H1 (cell line): ENCODE results near the gene ATAD5. TPM values are rescaled to one million over a fixed set of nuclear protein-coding genes. Genes with fewer than 3 reads are reported as not detected.

Experiments used
- CTCF ChIA-PET: fragments of 300-600 bp; sonication (Branson Sonifier 250); formaldehyde crosslinking; loops from one replicate; lab custom pipeline; 2021; ENCODE audit not compliant: partially characterized antibody; lab: Charles Lee
- POLR2A ChIA-PET: fragments of 300-600 bp; sonication (Branson Sonifier 250); formaldehyde crosslinking; loops from one replicate; lab custom pipeline; 2021; ENCODE audit warnings: inconsistent platforms; ENCODE audit not compliant: partially characterized antibody; lab: Charles Lee
- DNase-seq, 2 experiments: peaks; one replicate each; pipeline versions ENCODE4 v3.0.0 to v3.0.0-alpha.2; 2010 to 2022; ENCODE audit warnings: low spot score in 2 of 2, low read depth in 1 of 2, mixed read lengths in 1 of 2
- FAIRE-seq: peaks from 2 replicates; lab custom pipeline; 2011; peaks lifted over from hg19 to GRCh38; lab: Jason Lieb, UNC
- H2AFZ ChIP-seq: 2 replicates; pipeline ENCODE4 v1.8.1; 2012; ENCODE audit warnings: low read length, inconsistent platforms
- H2AK5ac ChIP-seq: 2 replicates; pipeline ENCODE4 v1.6.1; 2013; ENCODE audit warnings: low read depth, low read length
- H2BK120ac ChIP-seq: replicated peaks from 2 replicates; pipeline ENCODE3; 2013; ENCODE audit warnings: low read depth, low read length, inconsistent platforms
- H2BK12ac ChIP-seq: 2 replicates; pipeline ENCODE4 v1.6.1; 2013; ENCODE audit warnings: low read depth, low read length
- H2BK15ac ChIP-seq: 2 replicates; pipeline ENCODE4 v1.6.1; 2013; ENCODE audit warnings: low read length
- H2BK20ac ChIP-seq: 2 replicates; pipeline ENCODE4 v1.6.1; 2013; ENCODE audit warnings: low read length
- H2BK5ac ChIP-seq: 2 replicates; pipeline ENCODE4 v1.6.1; 2013; ENCODE audit warnings: low read depth, low read length
- H3K14ac ChIP-seq: 2 replicates; pipeline ENCODE4 v1.6.1; 2013; ENCODE audit warnings: inconsistent platforms; ENCODE audit not compliant: insufficient read length
- H3K18ac ChIP-seq: 2 replicates; pipeline ENCODE4 v1.6.1; 2013; ENCODE audit warnings: low read length; ENCODE audit errors: extremely low read depth
- H3K23ac ChIP-seq: 2 replicates; pipeline ENCODE4 v1.6.1; 2013; ENCODE audit warnings: inconsistent platforms; ENCODE audit not compliant: insufficient read length
- H3K23me2 ChIP-seq: 2 replicates; pipeline ENCODE4 v1.6.1; 2013; ENCODE audit warnings: low read depth, low read length
- H3K27ac ChIP-seq: 2 replicates; pipeline ENCODE4 v1.6.1; 2011; ENCODE audit warnings: low read depth, low read length, inconsistent platforms
- H3K27me3 ChIP-seq, 4 experiments: replicated peaks in 1 of 4; 1 replicate in 1 of 4; 2 replicates in 3 of 4; pipeline versions ENCODE4 v1.6.1 to v1.8.1; 2011 to 2013; ENCODE audit warnings: low read length in 3 of 4, mild to moderate bottlenecking in 3 of 4, inconsistent platforms in 2 of 4, mixed read lengths in 2 of 4, moderate library complexity in 1 of 4; ENCODE audit not compliant: control insufficient read depth in 3 of 4, insufficient read depth in 3 of 4; ENCODE audit errors: extremely low read depth in 1 of 4
- H3K36me3 ChIP-seq, 4 experiments: 2 replicates each; pipeline versions ENCODE4 v1.6.1 to v1.8.1; 2011 to 2013; ENCODE audit warnings: mild to moderate bottlenecking in 4 of 4, low read length in 3 of 4, moderate library complexity in 2 of 4, control low read depth in 1 of 4, inconsistent platforms in 1 of 4; ENCODE audit not compliant: insufficient read depth in 4 of 4, control insufficient read depth in 2 of 4
- H3K4ac ChIP-seq: replicated peaks from 2 replicates; pipeline ENCODE3; 2013; ENCODE audit warnings: low read length, low read depth, mixed read lengths, inconsistent platforms; ENCODE audit not compliant: insufficient read length
- H3K4me1 ChIP-seq, 4 experiments: replicated peaks in 1 of 4; 1 replicate in 1 of 4; 2 replicates in 3 of 4; pipeline versions ENCODE4 v1.6.1 to v1.8.1; 2011 to 2013; ENCODE audit warnings: low read length in 3 of 4, inconsistent platforms in 2 of 4, mixed read lengths in 1 of 4; ENCODE audit not compliant: insufficient read depth in 4 of 4, control insufficient read depth in 3 of 4
- H3K4me2 ChIP-seq, 2 experiments: 2 replicates each; pipeline versions ENCODE4 v1.6.1 to v1.8.1; 2011 to 2013; ENCODE audit warnings: low read depth in 2 of 2, low read length in 2 of 2, control low read depth in 1 of 2, inconsistent platforms in 1 of 2, mild to moderate bottlenecking in 1 of 2; ENCODE audit not compliant: insufficient read depth in 1 of 2
- H3K4me3 ChIP-seq, 4 experiments: fragments of 200-600, 300-600 bp in 1 of 4; sonication (generic), shearing (Covaris generic), sonication (Bioruptor Twin) in 1 of 4; 2 replicates each; pipeline versions ENCODE4 v1.5.1 to v1.8.1; 2011 to 2016; ENCODE audit warnings: low read length in 4 of 4, low read depth in 3 of 4, control low read depth in 2 of 4, inconsistent platforms in 2 of 4, mild to moderate bottlenecking in 2 of 4, mixed read lengths in 1 of 4, moderate library complexity in 1 of 4; ENCODE audit not compliant: insufficient read depth in 2 of 4; ENCODE audit errors: extremely low read depth in 1 of 4
- H3K56ac ChIP-seq: replicated peaks from 2 replicates; pipeline ENCODE3; 2013; ENCODE audit warnings: low read depth, mild to moderate bottlenecking, mixed read lengths, low read length, inconsistent platforms; ENCODE audit not compliant: insufficient read length
- H3K79me1 ChIP-seq: 2 replicates; pipeline ENCODE4 v1.6.1; 2013; ENCODE audit warnings: low read depth, low read length, control low read depth
- H3K79me2 ChIP-seq, 2 experiments: 2 replicates each; pipeline versions ENCODE4 v1.6.1 to v1.8.1; 2012 to 2013; ENCODE audit warnings: low read length in 2 of 2, mild to moderate bottlenecking in 2 of 2, inconsistent platforms in 1 of 2; ENCODE audit not compliant: insufficient read depth in 2 of 2, control insufficient read depth in 1 of 2
- H3K9ac ChIP-seq, 4 experiments: replicated peaks in 1 of 4; 1 replicate in 1 of 4; 2 replicates in 3 of 4; pipeline versions ENCODE4 v1.6.1 to v1.8.1; 2011 to 2013; ENCODE audit warnings: low read depth in 3 of 4, low read length in 3 of 4, control low read depth in 2 of 4, mild to moderate bottlenecking in 2 of 4, moderate library complexity in 2 of 4, inconsistent platforms in 1 of 4; ENCODE audit errors: extremely low read depth in 1 of 4
- H3K9me3 ChIP-seq, 2 experiments: 2 replicates each; pipeline versions ENCODE4 v1.6.1 to v1.8.1; 2012 to 2013; ENCODE audit warnings: mild to moderate bottlenecking in 2 of 2, moderate library complexity in 2 of 2, control low read depth in 1 of 2, inconsistent platforms in 1 of 2, low read depth in 1 of 2, low read length in 1 of 2, mixed read lengths in 1 of 2; ENCODE audit not compliant: insufficient read depth in 2 of 2
- H4K20me1 ChIP-seq, 2 experiments: replicated peaks in 1 of 2; 2 replicates each; pipeline versions ENCODE3 to v1.8.1; 2011 to 2013; ENCODE audit warnings: inconsistent platforms in 2 of 2, low read length in 2 of 2, mild to moderate bottlenecking in 1 of 2; ENCODE audit not compliant: insufficient read depth in 2 of 2, control insufficient read depth in 1 of 2
- H4K5ac ChIP-seq: 2 replicates; pipeline ENCODE4 v1.6.1; 2013; ENCODE audit warnings: low read length, low read depth, mixed read lengths, inconsistent platforms; ENCODE audit not compliant: insufficient read length
- H4K8ac ChIP-seq: 2 replicates; pipeline ENCODE4 v1.8.0; 2013; ENCODE audit warnings: mild to moderate bottlenecking, moderate library complexity, low read length, inconsistent platforms; ENCODE audit not compliant: insufficient read depth; ENCODE audit errors: extremely low read depth
- H4K91ac ChIP-seq: replicated peaks from 2 replicates; pipeline ENCODE3; 2013; ENCODE audit warnings: low read length, mixed read lengths, inconsistent platforms; ENCODE audit not compliant: insufficient read length
- BRCA1 ChIP-seq: IDR thresholded peaks from 2 replicates; pipeline ENCODE4 v1.6.1; 2012; ENCODE audit warnings: low read depth, low read length, improper control_type of control experiment
- KDM4A ChIP-seq: IDR thresholded peaks from one replicate; pipeline ENCODE4 v1.7.1; 2012; ENCODE audit warnings: low read depth, mild to moderate bottlenecking, moderate library complexity, low read length, inconsistent platforms; ENCODE audit not compliant: severe bottlenecking
- MAFK ChIP-seq: IDR thresholded peaks from 2 replicates; pipeline ENCODE4 v1.6.1; 2012; ENCODE audit warnings: low read depth, mild to moderate bottlenecking, improper control_type of control experiment, low read length
- NRF1 ChIP-seq: IDR thresholded peaks from 2 replicates; pipeline ENCODE4 v1.6.1; 2011; ENCODE audit warnings: mild to moderate bottlenecking, low read depth, low read length, improper control_type of control experiment
- POLR2AphosphoS5 ChIP-seq: IDR thresholded peaks from 2 replicates; pipeline ENCODE4 v1.6.1; 2011; ENCODE audit warnings: low read depth, low read length
- TBP ChIP-seq: IDR thresholded peaks from 2 replicates; pipeline ENCODE4 v1.6.1; 2011; ENCODE audit warnings: low read depth, low read length, improper control_type of control experiment
- WGBS, 2 experiments: shearing (Covaris generic) in 1 of 2; methylation state at CpG; one replicate each; pipeline versions ENCODE4 v1.1.6 to v1.1.7; 2013 to 2015; ENCODE audit warnings: low lambda C conversion rate in 2 of 2, mixed read lengths in 2 of 2, inconsistent platforms in 1 of 2, low coverage in 1 of 2, missing lambda C conversion rate in 1 of 2; ENCODE audit not compliant: insufficient replicate concordance in 2 of 2, insufficient coverage in 1 of 2, insufficient read length in 1 of 2; ENCODE audit errors: extremely low coverage in 1 of 2, missing lambda C conversion rate in 1 of 2; 5-methylcytosine and 5-hydroxymethylcytosine counted together
- polyA plus RNA-seq, 7 experiments: library from polyadenylated mRNA; depleted of rRNA in 3 of 7; stranded (reverse) in 5 of 7; unstranded in 2 of 7; fragments of >200 nt in 5 of 7; fragments of 200-250 nt in 2 of 7; gene quantifications; 1 replicate in 5 of 7; 2 replicates in 1 of 7; 4 replicates in 1 of 7; pipeline versions ENCODE4 v1.2.1 to v1.2.3, GENCODE V29; 2011 to 2013; ENCODE audit warnings: missing spikeins in 2 of 7, mixed read lengths in 2 of 7
- total RNA-seq: library from RNA; stranded (reverse); fragmentation: NEBNext Ultra II Directional; extraction: Animal tissue kit (Norgen Biotek cat#: 25700); gene quantifications from 2 replicates; pipeline ENCODE4 v1.2.1, GENCODE V29; 2021

Gene ATAD5
- total and polyA plus RNA-seq, 2 of the 8 experiments (the other 6 are each of a cell fraction or from before 2014, with no cell fraction given), result 3.5 to 30.0 TPM

GRCh38 chr17:30848021-30848420 lies 16.3 kb downstream of the ATAD5 start:
- 90% methylated on average over 6 of the region's 6 CpGs; no CpG with 5 or more reads in 1 of the 2 experiments for WGBS, 2 experiments
- Histone ChIP-seq H4K5ac (no peak overlapping the region), H3K27me3 (no peaks in the 10 kb centered on the region), H3K14ac (no peak overlapping the region), H2BK20ac (no peak overlapping the region), H3K23me2 (no peaks in the 10 kb centered on the region; the same call in 1 of the 2 replicates), H3K36me3 (peaks cover 0 to 39% (median 15%) of the 10 kb centered on the region in 4 experiments; a peak in 5 of 8 replicates), H2AK5ac (no peak overlapping the region), H2BK5ac (no peak overlapping the region), H4K20me1 (peaks cover 0 to 5% of the 10 kb centered on the region in 2 experiments), H3K79me2 (no peaks in the 10 kb centered on the region), H3K56ac (no peak overlapping the region), H2BK15ac (no peak overlapping the region), H3K23ac (no peak overlapping the region), H3K4me3 (no peak overlapping the region), H4K91ac (no peak overlapping the region), H2BK12ac (no peak overlapping the region), H3K4me1 (no peaks in the 10 kb centered on the region), H3K79me1 (no peaks in the 10 kb centered on the region), H2AFZ (no peak overlapping the region), H3K4ac (no peak overlapping the region), H4K8ac (no peak overlapping the region), H3K4me2 (no peak overlapping the region), H3K27ac (no peak overlapping the region), H3K9ac (no peak overlapping the region), H3K9me3 (no peaks in the 10 kb centered on the region), H2BK120ac (no peak overlapping the region), H3K18ac (no peak overlapping the region)
- ChIA-PET CTCF (no interaction called here), POLR2A (no interaction called here)
- no peak for FAIRE-seq
- TF ChIP-seq TBP (no peak), KDM4A (no peak), POLR2AphosphoS5 (no peak), MAFK (no peak), NRF1 (no peak), BRCA1 (no peak)
- DNase-seq, result no peak
